ENCODE data around the gene TRMT6.

DNA sequence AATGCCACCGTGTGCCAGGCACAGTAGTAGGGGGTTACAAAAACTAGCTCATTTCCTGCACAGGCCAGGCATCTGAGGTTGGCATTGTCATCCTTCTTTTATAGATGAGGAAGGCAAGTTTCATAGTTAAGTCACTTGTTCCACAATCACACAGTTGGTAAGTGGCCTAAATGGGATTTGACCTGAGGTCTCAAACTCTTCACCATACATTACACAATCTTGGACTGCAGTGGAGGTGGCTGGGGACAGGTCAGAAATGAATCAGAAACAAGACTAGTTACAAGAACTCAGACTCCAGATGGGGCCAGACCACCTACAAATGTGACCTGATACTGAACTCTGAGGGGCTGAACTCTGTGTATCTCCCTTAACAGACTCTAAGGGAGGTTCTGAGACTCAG, 49.4 kb downstream of the TRMT6 start:
- TF ChIP-seq, protein P1, sequence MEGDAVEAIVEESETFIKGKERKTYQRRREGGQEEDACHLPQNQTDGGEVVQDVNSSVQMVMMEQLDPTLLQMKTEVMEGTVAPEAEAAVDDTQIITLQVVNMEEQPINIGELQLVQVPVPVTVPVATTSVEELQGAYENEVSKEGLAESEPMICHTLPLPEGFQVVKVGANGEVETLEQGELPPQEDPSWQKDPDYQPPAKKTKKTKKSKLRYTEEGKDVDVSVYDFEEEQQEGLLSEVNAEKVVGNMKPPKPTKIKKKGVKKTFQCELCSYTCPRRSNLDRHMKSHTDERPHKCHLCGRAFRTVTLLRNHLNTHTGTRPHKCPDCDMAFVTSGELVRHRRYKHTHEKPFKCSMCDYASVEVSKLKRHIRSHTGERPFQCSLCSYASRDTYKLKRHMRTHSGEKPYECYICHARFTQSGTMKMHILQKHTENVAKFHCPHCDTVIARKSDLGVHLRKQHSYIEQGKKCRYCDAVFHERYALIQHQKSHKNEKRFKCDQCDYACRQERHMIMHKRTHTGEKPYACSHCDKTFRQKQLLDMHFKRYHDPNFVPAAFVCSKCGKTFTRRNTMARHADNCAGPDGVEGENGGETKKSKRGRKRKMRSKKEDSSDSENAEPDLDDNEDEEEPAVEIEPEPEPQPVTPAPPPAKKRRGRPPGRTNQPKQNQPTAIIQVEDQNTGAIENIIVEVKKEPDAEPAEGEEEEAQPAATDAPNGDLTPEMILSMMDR (IDR thresholded peaks at IDR 0.05; ENCODE audit: borderline replicate concordance, extremely low read depth, low read length, poor library complexity, severe bottlenecking) = no peak
- TF ChIP-seq EZH2 (IDR thresholded peaks at IDR 0.05; ENCODE audit: borderline replicate concordance, low read depth, low read length, severe bottlenecking) = no peak
